Uterus (tissue), 4 donors: ENCODE results near the gene KMT2D. TPM values are rescaled to one million over a fixed set of nuclear protein-coding genes. Genes with fewer than 3 reads are reported as not detected.

Experiments used
- DNase-seq, 2 donors: peaks; one replicate each; pipeline ENCODE4 v3.0.0-alpha.2; 2019 to 2020
- H3K27ac ChIP-seq, 2 donors: fragments of 200-600 bp; sonication (generic); 1 replicate in 1 of 2; 2 replicates in 1 of 2; pipeline ENCODE4 v1.5.1; 2016 to 2018
- H3K27me3 ChIP-seq, 2 donors: fragments of 200-600 bp; sonication (generic); one replicate each; pipeline ENCODE4 v1.5.1; 2018 to 2019; ENCODE audit warnings: control low read depth in 1 of 2
- H3K36me3 ChIP-seq, 2 donors: fragments of 200-600 bp; sonication (generic); one replicate each; pipeline ENCODE4 v1.5.1; 2019; ENCODE audit warnings: control low read depth in 1 of 2
- H3K4me1 ChIP-seq, 2 donors: fragments of 200-600 bp; sonication (generic); one replicate each; pipeline ENCODE4 v1.5.1; 2018 to 2019; ENCODE audit warnings: control low read depth in 1 of 2
- H3K4me3 ChIP-seq, 2 donors: fragments of 200-600 bp; sonication (generic); 1 replicate in 1 of 2; 2 replicates in 1 of 2; pipeline ENCODE4 v1.5.1; 2018 to 2019; ENCODE audit warnings: mild to moderate bottlenecking in 1 of 2
- H3K9me3 ChIP-seq, 2 donors: fragments of 200-600 bp; sonication (generic); one replicate each; pipeline ENCODE4 v1.5.1; 2019; ENCODE audit warnings: control low read depth in 1 of 2
- CTCF ChIP-seq, 4 experiments: fragments of 200-600 bp in 2 of 4; fragments of 450-650 bp in 2 of 4; sonication (generic) in 2 of 4; IDR thresholded peaks; one replicate each; pipeline ENCODE4 v1.5.1; 2016 to 2019; ENCODE audit warnings: antibody characterized with exemption in 4 of 4, mild to moderate bottlenecking in 2 of 4, moderate library complexity in 1 of 4
- POLR2A ChIP-seq, 2 donors: fragments of 450-650 bp; IDR thresholded peaks; one replicate each; pipeline ENCODE4 v1.6.1; 2016; ENCODE audit warnings: antibody characterized with exemption in 2 of 2, mild to moderate bottlenecking in 1 of 2, moderate library complexity in 1 of 2
- intact Hi-C: fragments of 100-400 bp; cut with DNase I; formaldehyde crosslinking; loops from one replicate; pipeline ENCODE4 v1.15.1; 2023; ENCODE audit warnings: low total_unique reads
- total RNA-seq, 4 donors: library from RNA; depleted of rRNA in 3 of 4; stranded (reverse); fragments of >200 nt in 3 of 4; gene quantifications; one replicate each; pipeline versions ENCODE4 v1.1.0 to v1.2.4, GENCODE V29; 2014 to 2023
- donor health status: DM: yes; HTN: yes; CAD: no.

Gene KMT2D
- total RNA-seq, 4 donors from 2014 or later, result 22.3 to 138 (median 38.2) TPM

- Histone ChIP-seq H3K27ac (no peak overlapping the region), H3K27me3 (no peaks in the 10 kb centered on the region), H3K4me1 (no peaks in the 10 kb centered on the region), H3K9me3 (no peaks in the 10 kb centered on the region), H3K36me3 (no peaks in the 10 kb centered on the region), H3K4me3 (no peak overlapping the region)
- no peak for DNase-seq
- intact Hi-C loops, result no loop called here
- no peak for TF ChIP-seq CTCF (IDR thresholded peaks at IDR 0.05)
- TF ChIP-seq POLR2A (IDR thresholded peaks at IDR 0.05), result no peak
Measured at GRCh38 chr12:49023812-49024211, 36.8 kb downstream of the KMT2D start.

GRCh38 chr12:49022558-49023178 is 37.9 kb downstream of the KMT2D start:
- DNase-seq, result no peak
- intact Hi-C loops, result no loop called here
- H3K36me3 ChIP-seq, result no peaks in the 10 kb centered on the region
- TF ChIP-seq CTCF (IDR thresholded peaks at IDR 0.05) (no peak), POLR2A (IDR thresholded peaks at IDR 0.05) (no peak)
- no peaks in the 10 kb centered on the region for H3K4me1 ChIP-seq
- no peaks in the 10 kb centered on the region for H3K9me3 ChIP-seq
- no peak overlapping the region for H3K27ac ChIP-seq
- H3K4me3 ChIP-seq, result no peak overlapping the region
- H3K27me3 ChIP-seq, result no peaks in the 10 kb centered on the region

- Histone ChIP-seq H3K9me3 (no peaks in the 10 kb centered on the region), H3K27me3 (no peaks in the 10 kb centered on the region), H3K4me3 (no peak overlapping the region), H3K27ac (no peak overlapping the region), H3K36me3 (no peaks in the 10 kb centered on the region), H3K4me1 (peaks cover 0 to 5% of the 10 kb centered on the region in 2 donors)
- TF ChIP-seq CTCF (IDR thresholded peaks at IDR 0.05) (no peak), POLR2A (IDR thresholded peaks at IDR 0.05) (no peak)
- intact Hi-C loops, result no loop called here
- DNase-seq, result no peak
Measured at GRCh38 chr12:49021292-49021915, 39.2 kb downstream of the KMT2D start.

- TF ChIP-seq POLR2A (IDR thresholded peaks at IDR 0.05) (no peak), CTCF (IDR thresholded peaks at IDR 0.05) (no peak)
- H3K27ac ChIP-seq, result no peak overlapping the region
- H3K36me3 ChIP-seq, result no peaks in the 10 kb centered on the region
- no peak overlapping the region for H3K4me3 ChIP-seq
- no peaks in the 10 kb centered on the region for H3K9me3 ChIP-seq
- peaks cover 0 to 5% of the 10 kb centered on the region in 2 donors for H3K4me1 ChIP-seq
- peak in 1 of 2 donors; percentile 20 for DNase-seq
- no peaks in the 10 kb centered on the region for H3K27me3 ChIP-seq
- intact Hi-C loops, result no loop called here
Measured at GRCh38 chr12:49020441-49020840, 40.2 kb downstream of the KMT2D start.
